AG09319 (cell line): ENCODE data around the gene ELOVL6.
"Not testable (repeated sequence)": the region's sequence is repeated elsewhere in the genome, so short reads cannot be mapped to it uniquely, and the experiment has no call there.

Source experiments
- DNase-seq: peaks from one replicate; pipeline ENCODE4 v3.0.0-alpha.2; 2010; ENCODE audit warnings: low read depth; ENCODE audit errors: extremely low read depth
- TF ChIP-seq, protein P1 (sequence below): IDR thresholded peaks from 2 replicates; pipeline ENCODE4 v1.5.1; 2011; ENCODE audit warnings: low read depth, mild to moderate bottlenecking, inconsistent platforms, low read length, moderate library complexity

Gene ELOVL6

GRCh38 chr4:110157580-110157979 lies 40.8 kb downstream of the ELOVL6 start:
- TF ChIP-seq, protein P1, sequence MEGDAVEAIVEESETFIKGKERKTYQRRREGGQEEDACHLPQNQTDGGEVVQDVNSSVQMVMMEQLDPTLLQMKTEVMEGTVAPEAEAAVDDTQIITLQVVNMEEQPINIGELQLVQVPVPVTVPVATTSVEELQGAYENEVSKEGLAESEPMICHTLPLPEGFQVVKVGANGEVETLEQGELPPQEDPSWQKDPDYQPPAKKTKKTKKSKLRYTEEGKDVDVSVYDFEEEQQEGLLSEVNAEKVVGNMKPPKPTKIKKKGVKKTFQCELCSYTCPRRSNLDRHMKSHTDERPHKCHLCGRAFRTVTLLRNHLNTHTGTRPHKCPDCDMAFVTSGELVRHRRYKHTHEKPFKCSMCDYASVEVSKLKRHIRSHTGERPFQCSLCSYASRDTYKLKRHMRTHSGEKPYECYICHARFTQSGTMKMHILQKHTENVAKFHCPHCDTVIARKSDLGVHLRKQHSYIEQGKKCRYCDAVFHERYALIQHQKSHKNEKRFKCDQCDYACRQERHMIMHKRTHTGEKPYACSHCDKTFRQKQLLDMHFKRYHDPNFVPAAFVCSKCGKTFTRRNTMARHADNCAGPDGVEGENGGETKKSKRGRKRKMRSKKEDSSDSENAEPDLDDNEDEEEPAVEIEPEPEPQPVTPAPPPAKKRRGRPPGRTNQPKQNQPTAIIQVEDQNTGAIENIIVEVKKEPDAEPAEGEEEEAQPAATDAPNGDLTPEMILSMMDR: no peak
- no peak for DNase-seq

DNA sequence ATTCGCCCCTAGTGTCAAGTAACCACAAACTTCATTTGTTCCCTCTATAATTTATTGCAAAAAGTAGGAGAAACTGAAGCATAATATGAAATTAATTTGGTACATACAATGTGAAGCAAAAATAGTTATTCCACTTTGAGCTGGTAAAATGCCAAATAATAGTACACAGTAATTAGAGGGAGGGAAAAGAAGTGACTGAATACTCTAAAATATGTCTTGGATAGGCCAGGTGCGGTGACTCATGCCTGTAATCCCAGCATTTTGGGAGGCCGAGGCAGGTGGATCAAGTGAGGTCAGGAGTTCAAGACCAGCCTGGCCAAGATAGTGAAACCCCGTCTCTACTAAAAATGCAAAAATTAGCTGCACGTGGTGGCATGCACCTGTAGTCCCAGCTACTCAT lies 41.2 kb downstream of the ELOVL6 start:
- not testable (repeated sequence) for DNase-seq

DNA sequence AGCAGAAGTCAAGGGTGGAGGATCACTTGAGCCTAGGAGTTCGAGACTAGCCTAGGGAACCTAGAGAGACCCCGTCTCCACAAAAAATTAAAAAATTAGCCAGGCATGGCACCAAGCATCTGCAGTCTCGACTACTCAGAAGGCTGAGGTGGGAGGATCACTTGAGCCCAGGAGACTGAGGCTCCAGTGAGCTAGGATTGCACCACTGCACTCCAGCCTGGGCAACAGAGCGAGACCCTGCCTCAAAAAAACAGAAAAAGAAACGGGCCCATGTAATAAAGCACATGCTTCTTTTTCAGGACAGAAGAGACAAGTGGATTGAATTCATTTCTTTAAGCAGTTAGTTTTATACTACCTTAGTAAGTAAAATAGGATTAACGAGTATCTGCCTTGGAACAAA lies 42.0 kb downstream of the ELOVL6 start:
- TF ChIP-seq, protein P1: no peak
- no peak for DNase-seq

- TF ChIP-seq, protein P1: no peak
- no peak for DNase-seq
Observed at GRCh38 chr4:110155654-110156053, 42.8 kb downstream of the ELOVL6 start.

DNA sequence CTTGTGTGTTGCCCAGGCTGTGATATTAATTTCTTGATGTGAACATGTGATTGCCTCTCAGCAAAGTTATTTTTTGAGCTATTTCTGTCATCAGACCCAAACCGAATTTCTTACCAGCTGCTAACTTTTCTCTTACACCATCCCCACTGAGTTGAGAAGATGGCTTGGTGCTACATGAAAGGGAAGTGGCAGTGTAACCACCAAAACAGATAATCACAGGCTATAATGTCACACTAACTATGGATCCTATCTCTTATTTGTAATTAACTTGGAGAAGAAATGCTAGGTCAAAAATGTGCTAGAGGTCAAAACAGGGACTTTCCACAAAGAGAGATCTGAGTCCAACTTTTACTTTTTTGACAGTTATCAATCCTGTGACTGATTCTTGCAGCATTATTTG lies 43.8 kb downstream of the ELOVL6 start:
- no peak for DNase-seq
- TF ChIP-seq, protein P1: no peak

GRCh38 chr4:110152386-110152785 lies 46.0 kb downstream of the ELOVL6 start:
- TF ChIP-seq, protein P1: no peak
- DNase-seq: no peak

- no peak for DNase-seq
- TF ChIP-seq, protein P1: no peak
Observed at GRCh38 chr4:110149089-110149488, 49.3 kb downstream of the ELOVL6 start.

GRCh38 chr4:110142461-110142860 lies 56.0 kb downstream of the ELOVL6 start:
- TF ChIP-seq, protein P1: no peak
- DNase-seq: no peak
